Tibial nerve (tissue), 4 donors: ENCODE measurements around the gene DGKI. TPM values are rescaled to one million over a fixed set of nuclear protein-coding genes. Genes with fewer than 3 reads are reported as not detected.

ENCODE experiments used
- DNase-seq, 2 donors: peaks; one replicate each; pipeline ENCODE4 v3.0.0-alpha.2; 2019; ENCODE audit warnings: low spot score in 2 of 2
- H3K27ac ChIP-seq, 4 donors: fragments of 200-600 bp; sonication (generic) in 3 of 4; one replicate each; pipeline ENCODE4 v1.5.1; 2017 to 2019; ENCODE audit warnings: mild to moderate bottlenecking in 1 of 4
- H3K27me3 ChIP-seq, 2 donors: fragments of 200-600 bp; sonication (generic) in 1 of 2; one replicate each; pipeline versions ENCODE4 v1.5.1 to v1.6.0; 2017 to 2019
- H3K36me3 ChIP-seq, 3 donors: fragments of 200-600 bp; sonication (generic); one replicate each; pipeline ENCODE4 v1.5.1; 2018 to 2019
- H3K4me1 ChIP-seq, 4 donors: fragments of 200-600 bp; sonication (generic) in 3 of 4; one replicate each; pipeline ENCODE4 v1.5.1; 2017 to 2019
- H3K4me3 ChIP-seq, 4 donors: fragments of 200-600 bp; sonication (generic) in 3 of 4; one replicate each; pipeline ENCODE4 v1.5.1; 2017 to 2019; ENCODE audit warnings: mild to moderate bottlenecking in 1 of 4, moderate library complexity in 1 of 4
- H3K9me3 ChIP-seq, 4 donors: fragments of 200-600 bp; sonication (generic) in 3 of 4; one replicate each; pipeline ENCODE4 v1.5.1; 2017 to 2019
- EP300 ChIP-seq, 2 donors: sonication (generic); formaldehyde crosslinking; IDR thresholded peaks; one replicate each; pipeline ENCODE4 v1.6.1; 2017; ENCODE audit warnings: antibody characterized with exemption in 2 of 2, mild to moderate bottlenecking in 1 of 2
- POLR2A ChIP-seq, 2 donors: fragments of 450-650 bp; IDR thresholded peaks; one replicate each; pipeline ENCODE4 v1.6.1; 2017; ENCODE audit warnings: antibody characterized with exemption in 2 of 2, mild to moderate bottlenecking in 2 of 2, moderate library complexity in 2 of 2
- WGBS, 2 donors: methylation state at CpG; one replicate each; pipeline ENCODE4 v1.1.5; 2018; 5-methylcytosine and 5-hydroxymethylcytosine counted together
- total RNA-seq, 4 donors: library from RNA; depleted of rRNA; stranded (reverse); fragments of >200 nt; gene quantifications; one replicate each; pipeline ENCODE4 v1.1.0, GENCODE V29; 2016
- TF ChIP-seq, protein P1 (sequence below), 5 experiments: fragments of 200-600 bp in 3 of 5; fragments of 450-650 bp in 2 of 5; sonication (generic) in 3 of 5; IDR thresholded peaks; one replicate each; pipeline ENCODE4 v1.5.1; 2016 to 2019; ENCODE audit warnings: antibody characterized with exemption in 5 of 5, mild to moderate bottlenecking in 3 of 5, moderate library complexity in 2 of 5

Gene DGKI
- total RNA-seq, 4 donors from 2014 or later: 0.21 to 2.7 (median 1.7) TPM

DNA sequence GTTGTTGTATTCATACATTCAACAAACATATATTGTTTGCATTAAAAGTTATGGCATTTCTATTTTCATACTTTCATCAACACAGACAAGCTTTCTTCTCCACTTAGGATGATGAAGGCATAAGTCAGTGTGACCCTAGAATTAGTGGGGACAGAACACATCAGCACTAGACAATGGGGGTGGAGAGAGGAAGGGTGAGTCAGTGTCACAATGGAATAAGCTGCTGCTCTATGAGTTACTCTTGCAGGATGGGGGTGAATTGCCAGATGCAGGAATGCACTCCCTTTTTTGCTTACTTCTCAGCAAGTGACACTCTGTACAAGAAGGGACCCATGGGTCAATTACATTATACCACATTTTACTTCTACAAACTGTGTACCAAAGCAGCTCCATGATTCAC is 74.0 kb downstream of the DGKI start:
- Histone ChIP-seq H3K4me1 (no peaks in the 10 kb centered on the region), H3K36me3 (no peaks in the 10 kb centered on the region), H3K27ac (peak overlapping the region in 1 of 4 donors; percentile 13), H3K4me3 (no peak overlapping the region), H3K27me3 (no peaks in the 10 kb centered on the region), H3K9me3 (no peaks in the 10 kb centered on the region)
- no peak for DNase-seq
- TF ChIP-seq EP300 (IDR thresholded peaks at IDR 0.05) (no peak), POLR2A (IDR thresholded peaks at IDR 0.05) (no peak)
- TF ChIP-seq, protein P1, sequence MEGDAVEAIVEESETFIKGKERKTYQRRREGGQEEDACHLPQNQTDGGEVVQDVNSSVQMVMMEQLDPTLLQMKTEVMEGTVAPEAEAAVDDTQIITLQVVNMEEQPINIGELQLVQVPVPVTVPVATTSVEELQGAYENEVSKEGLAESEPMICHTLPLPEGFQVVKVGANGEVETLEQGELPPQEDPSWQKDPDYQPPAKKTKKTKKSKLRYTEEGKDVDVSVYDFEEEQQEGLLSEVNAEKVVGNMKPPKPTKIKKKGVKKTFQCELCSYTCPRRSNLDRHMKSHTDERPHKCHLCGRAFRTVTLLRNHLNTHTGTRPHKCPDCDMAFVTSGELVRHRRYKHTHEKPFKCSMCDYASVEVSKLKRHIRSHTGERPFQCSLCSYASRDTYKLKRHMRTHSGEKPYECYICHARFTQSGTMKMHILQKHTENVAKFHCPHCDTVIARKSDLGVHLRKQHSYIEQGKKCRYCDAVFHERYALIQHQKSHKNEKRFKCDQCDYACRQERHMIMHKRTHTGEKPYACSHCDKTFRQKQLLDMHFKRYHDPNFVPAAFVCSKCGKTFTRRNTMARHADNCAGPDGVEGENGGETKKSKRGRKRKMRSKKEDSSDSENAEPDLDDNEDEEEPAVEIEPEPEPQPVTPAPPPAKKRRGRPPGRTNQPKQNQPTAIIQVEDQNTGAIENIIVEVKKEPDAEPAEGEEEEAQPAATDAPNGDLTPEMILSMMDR (IDR thresholded peaks at IDR 0.05): no peak

DNA sequence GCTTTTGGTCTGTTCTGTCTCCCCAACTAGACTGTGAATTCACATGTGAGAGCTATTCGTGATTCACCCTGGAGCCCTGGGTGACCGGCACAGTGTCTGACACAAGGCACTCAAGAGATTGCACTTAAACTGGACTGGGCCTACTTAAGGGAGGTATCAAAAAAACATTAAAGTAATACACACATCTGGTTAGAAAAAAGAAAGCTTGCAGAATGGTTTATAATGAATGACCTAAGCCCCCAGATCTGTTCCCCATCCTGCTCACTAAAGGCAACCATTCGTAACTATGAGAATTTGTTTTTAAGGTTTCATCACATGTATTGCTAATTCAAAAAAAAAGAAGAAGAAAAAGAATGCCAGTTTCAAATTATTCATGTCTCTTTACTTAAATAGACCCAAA is 74.5 kb downstream of the DGKI start:
- no peaks in the 10 kb centered on the region for H3K27me3 ChIP-seq
- peak overlapping the region in 1 of 4 donors; percentile 26 for H3K27ac ChIP-seq
- H3K9me3 ChIP-seq: no peaks in the 10 kb centered on the region
- no peaks in the 10 kb centered on the region for H3K36me3 ChIP-seq
- 56 to 57% methylated on average over 3 of the region's 3 CpGs for WGBS, 2 donors
- no peak for TF ChIP-seq POLR2A (IDR thresholded peaks at IDR 0.05)
- TF ChIP-seq, protein P1 (IDR thresholded peaks at IDR 0.05): no peak
- no peak for DNase-seq
- no peaks in the 10 kb centered on the region for H3K4me1 ChIP-seq
- no peak overlapping the region for H3K4me3 ChIP-seq

DNA sequence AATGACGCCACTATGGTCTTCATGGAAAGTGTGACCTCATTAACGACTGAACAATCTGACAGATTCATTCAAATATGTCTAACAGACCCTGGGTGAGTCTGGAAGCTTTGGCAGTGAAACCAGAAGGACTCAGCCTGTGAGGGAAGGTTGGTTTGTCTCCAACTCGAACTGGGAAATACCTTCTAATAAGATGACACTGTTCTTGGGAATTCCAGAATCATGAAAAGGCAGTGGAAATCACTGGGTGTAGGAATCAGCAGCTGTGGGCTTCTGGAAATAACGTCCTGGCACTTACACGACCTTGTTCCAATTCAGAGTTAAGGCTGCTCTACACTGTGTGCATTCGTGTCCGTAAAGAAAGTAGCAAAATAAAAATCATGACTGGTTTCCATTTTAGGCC is 75.1 kb downstream of the DGKI start:
- no peaks in the 10 kb centered on the region for H3K27me3 ChIP-seq
- no peaks in the 10 kb centered on the region for H3K36me3 ChIP-seq
- 81 to 82% methylated on average over 7 of the region's 7 CpGs for WGBS, 2 donors
- no peaks in the 10 kb centered on the region for H3K4me1 ChIP-seq
- TF ChIP-seq EP300 (IDR thresholded peaks at IDR 0.05): no peak
- TF ChIP-seq, protein P1 (IDR thresholded peaks at IDR 0.05): no peak
- TF ChIP-seq POLR2A (IDR thresholded peaks at IDR 0.05): no peak
- DNase-seq: no peak
- no peak overlapping the region for H3K27ac ChIP-seq
- no peak overlapping the region for H3K4me3 ChIP-seq
- H3K9me3 ChIP-seq: no peaks in the 10 kb centered on the region

DNA sequence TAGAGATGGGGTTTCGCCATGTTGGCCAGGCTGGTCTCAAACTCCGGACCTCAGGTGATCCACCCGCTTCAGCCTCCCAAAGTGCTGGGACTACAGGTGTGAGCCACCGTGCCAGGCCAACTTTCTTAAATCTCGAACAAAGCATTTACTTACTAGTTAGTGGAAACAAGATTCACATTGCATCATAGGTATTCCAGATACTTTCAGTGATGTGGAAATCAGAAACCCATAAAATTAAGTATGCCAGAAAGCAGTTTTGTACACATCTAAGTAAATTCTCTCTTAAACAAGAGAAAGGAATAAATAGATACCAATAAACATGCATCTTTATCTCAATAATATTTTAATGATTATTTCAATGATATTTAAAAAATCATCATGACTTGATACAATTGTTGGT is 75.5 kb downstream of the DGKI start:
- H3K4me3 ChIP-seq: no peak overlapping the region
- H3K27me3 ChIP-seq: no peaks in the 10 kb centered on the region
- H3K4me1 ChIP-seq: no peaks in the 10 kb centered on the region
- no peak for DNase-seq
- no peak overlapping the region for H3K27ac ChIP-seq
- no peaks in the 10 kb centered on the region for H3K9me3 ChIP-seq
- TF ChIP-seq EP300 (IDR thresholded peaks at IDR 0.05) (no peak), POLR2A (IDR thresholded peaks at IDR 0.05) (no peak)
- TF ChIP-seq, protein P1 (IDR thresholded peaks at IDR 0.05): no peak
- 97 to 99% methylated on average over 5 of the region's 5 CpGs for WGBS, 2 donors
- no peaks in the 10 kb centered on the region for H3K36me3 ChIP-seq

DNA sequence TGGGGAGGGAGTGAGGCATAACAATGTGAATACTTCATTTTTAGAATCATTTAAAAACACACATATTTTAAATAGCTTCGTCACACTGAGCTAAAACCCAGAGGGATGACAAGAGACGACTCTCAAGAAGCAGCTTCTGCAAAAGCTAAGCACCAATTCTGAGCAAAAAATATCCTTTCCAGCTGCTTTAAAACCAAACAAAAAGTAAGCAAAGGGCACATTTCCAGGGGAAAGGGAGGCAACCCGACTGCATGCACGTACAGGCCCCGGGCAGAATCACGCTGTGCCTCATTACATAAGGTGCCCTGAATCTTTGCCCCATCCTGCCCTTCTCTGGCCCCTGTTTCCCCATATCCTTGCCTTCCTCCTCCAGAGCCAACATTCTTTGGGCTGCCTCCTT is 78.4 kb downstream of the DGKI start:
- H3K36me3 ChIP-seq: no peaks in the 10 kb centered on the region
- DNase-seq: no peak
- no peak overlapping the region for H3K4me3 ChIP-seq
- TF ChIP-seq POLR2A (IDR thresholded peaks at IDR 0.05): no peak
- TF ChIP-seq, protein P1 (IDR thresholded peaks at IDR 0.05): no peak
- TF ChIP-seq EP300 (IDR thresholded peaks at IDR 0.05): no peak
- H3K9me3 ChIP-seq: no peaks in the 10 kb centered on the region
- WGBS, 2 donors: 45 to 48% methylated on average over 6 of the region's 6 CpGs
- no peaks in the 10 kb centered on the region for H3K4me1 ChIP-seq
- no peak overlapping the region for H3K27ac ChIP-seq
- no peaks in the 10 kb centered on the region for H3K27me3 ChIP-seq
